HEK293 (cell line): Measurements from ENCODE around the gene YARS2.

Source experiments
- CTCF ChIA-PET: fragments of 350-600 bp; formaldehyde crosslinking; extraction: SDS; loops from one replicate; lab custom pipeline; 2021; ENCODE audit warnings: antibody characterized with exemption; lab: Yijun Ruan, JAX
- POLR2A ChIA-PET: fragments of 300-600 bp; formaldehyde crosslinking; extraction: SDS; loops from one replicate; lab custom pipeline; 2020; ENCODE audit warnings: antibody characterized with exemption, inconsistent platforms; lab: Yijun Ruan, JAX
- H3K27ac ChIP-seq: fragments of 200-500 bp; sonication (Bioruptor generic); 2 replicates; pipeline ENCODE4 v1.5.1; 2014; ENCODE audit warnings: low read depth, low read length, control low read depth, inconsistent platforms; ENCODE audit errors: extremely low read depth
- H3K36me3 ChIP-seq, 2 experiments: fragments of 200-500 bp in 1 of 2; sonication (Bioruptor generic) in 1 of 2; 1 replicate in 1 of 2; 2 replicates in 1 of 2; pipeline ENCODE4 v1.5.1; 2014 to 2017; ENCODE audit warnings: inconsistent platforms in 2 of 2, low read length in 2 of 2; ENCODE audit not compliant: control insufficient read depth in 2 of 2, insufficient read depth in 1 of 2
- H3K4me1 ChIP-seq: fragments of 200-500 bp; sonication (Bioruptor generic); 2 replicates; pipeline ENCODE4 v1.5.1; 2014; ENCODE audit warnings: mild to moderate bottlenecking, low read length, inconsistent platforms; ENCODE audit not compliant: control insufficient read depth, insufficient read depth
- H3K4me3 ChIP-seq: 2 replicates; pipeline ENCODE4 v1.5.1; 2011; ENCODE audit warnings: low read depth, mild to moderate bottlenecking, control low read depth, low read length, moderate library complexity
- H3K9me3 ChIP-seq: fragments of 200-500 bp; sonication (Bioruptor generic); 2 replicates; pipeline ENCODE4 v1.5.1; 2014; ENCODE audit warnings: low read depth, low read length, inconsistent platforms; ENCODE audit not compliant: control insufficient read depth, insufficient read depth
- KLF1 ChIP-seq: fragments of 450-650 bp; formaldehyde crosslinking; IDR thresholded peaks from 2 replicates; pipeline ENCODE4 v1.5.1; 2016; ENCODE audit warnings: missing biosample characterization, missing genetic modification characterization
- KLF16 ChIP-seq: fragments of 450-650 bp; formaldehyde crosslinking; IDR thresholded peaks from 2 replicates; pipeline ENCODE4 v1.5.1; 2017; ENCODE audit warnings: missing biosample characterization, missing genetic modification characterization
- KLF17 ChIP-seq: fragments of 450-650 bp; formaldehyde crosslinking; IDR thresholded peaks from 2 replicates; pipeline ENCODE4 v1.5.1; 2016; ENCODE audit warnings: missing biosample characterization, missing genetic modification characterization
- PRDM10 ChIP-seq: fragments of 450-650 bp; formaldehyde crosslinking; IDR thresholded peaks from 2 replicates; pipeline ENCODE4 v1.5.1; 2016; ENCODE audit warnings: missing biosample characterization, missing genetic modification characterization
- RBAK ChIP-seq: fragments of 450-650 bp; formaldehyde crosslinking; IDR thresholded peaks from 2 replicates; pipeline ENCODE4 v1.5.1; 2016; ENCODE audit warnings: missing biosample characterization, missing genetic modification characterization
- SALL2 ChIP-seq: fragments of 450-650 bp; formaldehyde crosslinking; IDR thresholded peaks from 2 replicates; pipeline ENCODE4 v1.5.0; 2017; ENCODE audit warnings: missing biosample characterization, mild to moderate bottlenecking, missing genetic modification characterization, borderline replicate concordance
- SETDB1 ChIP-seq: IDR thresholded peaks from one replicate; pipeline ENCODE4 v1.6.1; 2017; ENCODE audit warnings: mild to moderate bottlenecking, low read length, moderate library complexity, mixed read lengths; ENCODE audit not compliant: insufficient read length
- SP3 ChIP-seq: fragments of 450-650 bp; formaldehyde crosslinking; IDR thresholded peaks from 2 replicates; pipeline ENCODE4 v1.5.1; 2016; ENCODE audit warnings: missing biosample characterization, missing genetic modification characterization
- TSHZ1 ChIP-seq: fragments of 450-650 bp; formaldehyde crosslinking; IDR thresholded peaks from 2 replicates; pipeline ENCODE4 v1.5.1; 2016; ENCODE audit warnings: missing biosample characterization, missing genetic modification characterization, borderline replicate concordance
- ZBTB7A ChIP-seq: fragments of 450-650 bp; formaldehyde crosslinking; IDR thresholded peaks from 2 replicates; pipeline ENCODE4 v1.5.1; 2016; ENCODE audit warnings: low read depth, missing biosample characterization, missing genetic modification characterization
- ZNF18 ChIP-seq: fragments of 450-650 bp; formaldehyde crosslinking; IDR thresholded peaks from 2 replicates; pipeline ENCODE4 v1.5.1; 2016; ENCODE audit warnings: missing biosample characterization, missing genetic modification characterization
- ZNF2 ChIP-seq: fragments of 450-650 bp; formaldehyde crosslinking; IDR thresholded peaks from 2 replicates; pipeline ENCODE4 v1.5.1; 2016; ENCODE audit warnings: missing biosample characterization, missing genetic modification characterization
- ZNF610 ChIP-seq: fragments of 450-650 bp; formaldehyde crosslinking; IDR thresholded peaks from 2 replicates; pipeline ENCODE4 v1.5.1; 2016; ENCODE audit warnings: missing biosample characterization, missing genetic modification characterization, borderline replicate concordance
- ZNF654 ChIP-seq: fragments of 450-650 bp; formaldehyde crosslinking; IDR thresholded peaks from 2 replicates; pipeline ENCODE4 v1.5.1; 2016; ENCODE audit warnings: low read depth, missing biosample characterization, missing genetic modification characterization
- ZNF701 ChIP-seq: fragments of 450-650 bp; formaldehyde crosslinking; IDR thresholded peaks from 2 replicates; pipeline ENCODE4 v1.5.1; 2016; ENCODE audit warnings: missing biosample characterization, missing genetic modification characterization
- ZSCAN23 ChIP-seq: fragments of 450-650 bp; formaldehyde crosslinking; IDR thresholded peaks from 2 replicates; pipeline ENCODE4 v1.5.1; 2016; ENCODE audit warnings: missing biosample characterization, missing genetic modification characterization
- ZXDB ChIP-seq: fragments of 450-650 bp; formaldehyde crosslinking; IDR thresholded peaks from 2 replicates; pipeline ENCODE4 v1.5.1; 2016; ENCODE audit warnings: missing biosample characterization, missing genetic modification characterization

YARS2 gene

GRCh38 chr12:32706335-32707024 lies 49.2 kb downstream of the YARS2 start:
- TF ChIP-seq KLF17 (tag by site-specific recombination) (no peak), ZNF701 (no peak), ZNF654 (tag by site-specific recombination) (no peak), PRDM10 (tag by site-specific recombination) (no peak), ZBTB7A (tag by site-specific recombination) (no peak), SALL2 (no peak), SP3 (tag by site-specific recombination) (no peak), ZNF18 (tag by site-specific recombination) (no peak), TSHZ1 (tag by site-specific recombination) (no peak), KLF16 (tag by site-specific recombination) (no peak), ZNF2 (no peak), ZNF610 (tag by site-specific recombination) (no peak), ZSCAN23 (tag by site-specific recombination) (no peak), KLF1 (tag by site-specific recombination) (no peak), ZXDB (tag by site-specific recombination) (no peak), SETDB1 (no peak), RBAK (tag by site-specific recombination) (no peak)
- Histone ChIP-seq H3K4me1 (peaks cover 24% of the 10 kb centered on the region), H3K4me3 (no peak overlapping the region), H3K9me3 (no peaks in the 10 kb centered on the region), H3K27ac (no peak overlapping the region), H3K36me3 (peaks cover 14 to 33% of the 10 kb centered on the region in 2 experiments)
- ChIA-PET CTCF (interaction anchor here (0.7 kb wide), 1 partner anchor 30 kb away, joined by 4 read pairs; no protein-coding TSS in a partner anchor), POLR2A (no interaction called here)
